GM19240 (cell line): Measurements from ENCODE around the gene MEIOC.
"Not testable (repeated sequence)": the region's sequence is repeated elsewhere in the genome, so short reads cannot be mapped to it uniquely, and the experiment has no call there.

Experiments used
- DNase-seq: peaks from one replicate; pipeline ENCODE4 v3.0.0; 2011; ENCODE audit warnings: low spot score; ENCODE audit not compliant: insufficient read length

Gene MEIOC

GRCh38 chr17:44655983-44656710 lies at the start of gene MEIOC:
TSS of gene MEIOC (plus strand) at chr17:44656468. CDS start at chr17:44656614, 146 bp downstream.
- no peak for DNase-seq

GRCh38 chr17:44606658-44607057 lies 49.6 kb upstream of the MEIOC start:
- DNase-seq: no peak

- no peak for DNase-seq
Measured at GRCh38 chr17:44607836-44608690, 48.2 kb upstream of the MEIOC start.

GRCh38 chr17:44608727-44609435 lies 47.4 kb upstream of the MEIOC start:
- no peak for DNase-seq

DNA sequence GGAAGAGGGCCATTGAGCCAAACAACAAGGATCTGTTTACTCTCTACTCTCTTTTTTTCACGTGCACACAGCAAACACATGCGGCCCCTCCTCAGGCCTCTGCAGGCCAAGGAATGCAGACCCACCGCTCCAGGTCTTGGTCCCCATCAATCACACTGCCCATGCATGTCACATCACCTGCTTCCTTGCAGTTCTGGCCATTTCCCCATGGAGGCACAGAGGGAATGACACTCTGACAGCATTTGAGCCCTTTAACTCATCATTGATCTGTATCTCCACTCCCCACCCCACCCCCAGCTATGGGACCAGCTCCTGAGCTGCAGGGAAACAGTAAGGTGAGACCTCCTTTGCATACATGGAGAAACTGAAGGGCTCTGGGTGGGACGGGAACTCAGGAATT lies 45.9 kb upstream of the MEIOC start:
- DNase-seq: no peak

GRCh38 chr17:44610871-44611270 lies 45.4 kb upstream of the MEIOC start:
- no peak for DNase-seq

DNA sequence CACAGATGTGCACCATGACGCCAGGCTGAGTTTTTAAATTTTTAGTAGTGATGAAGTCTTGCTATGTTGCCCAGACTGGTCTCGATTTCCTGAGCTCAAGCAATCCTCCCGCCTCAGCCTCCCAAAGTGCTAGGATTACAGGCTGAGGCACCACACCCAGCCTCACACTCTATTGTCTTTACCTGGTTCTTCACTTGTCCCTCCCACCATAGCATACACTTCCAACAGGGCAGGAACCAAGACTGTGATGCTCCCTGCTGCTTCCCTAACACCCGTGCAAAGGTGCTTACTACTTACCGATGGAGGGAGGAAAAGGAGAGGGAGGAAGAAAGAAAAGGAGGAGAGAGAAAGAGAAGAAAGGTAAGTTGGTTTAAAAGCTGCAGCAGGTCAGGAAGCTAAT lies 41.4 kb upstream of the MEIOC start:
- DNase-seq: no peak

GRCh38 chr17:44618652-44619051 lies 37.6 kb upstream of the MEIOC start:
- not testable (repeated sequence) for DNase-seq

DNA sequence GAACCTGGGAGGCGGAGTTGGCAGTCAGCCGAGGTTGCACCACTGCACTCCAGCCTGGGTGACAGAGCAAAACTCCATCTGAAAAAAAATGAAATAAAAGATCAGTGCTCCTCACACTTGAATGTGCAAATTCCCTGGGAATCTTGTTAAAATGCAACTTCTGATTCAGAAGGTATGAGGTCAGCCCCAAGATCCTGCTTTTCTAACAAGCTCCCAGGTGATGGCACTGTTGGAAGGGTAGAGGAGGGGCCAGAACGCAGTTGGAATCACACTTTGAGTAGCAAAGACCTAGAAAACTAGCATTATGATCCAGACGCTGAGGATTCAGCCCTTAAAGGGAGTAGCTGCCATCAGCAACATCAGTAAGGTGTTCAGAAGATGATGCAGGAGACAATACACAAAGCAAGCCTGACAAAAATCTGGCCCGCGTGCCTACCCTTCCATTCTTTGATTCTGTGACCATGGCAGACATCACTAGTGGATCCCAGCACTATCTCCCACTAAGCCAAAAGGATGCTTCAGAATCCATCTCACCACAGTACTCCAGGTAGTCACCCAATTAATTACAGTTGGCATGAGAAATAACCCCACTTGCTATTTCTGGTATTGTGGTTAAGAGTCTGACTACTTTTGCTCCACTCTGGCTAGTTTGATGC lies 33.1 kb upstream of the MEIOC start:
- DNase-seq: no peak

- DNase-seq: no peak
Measured at GRCh38 chr17:44627513-44628242, 28.6 kb upstream of the MEIOC start.

DNA sequence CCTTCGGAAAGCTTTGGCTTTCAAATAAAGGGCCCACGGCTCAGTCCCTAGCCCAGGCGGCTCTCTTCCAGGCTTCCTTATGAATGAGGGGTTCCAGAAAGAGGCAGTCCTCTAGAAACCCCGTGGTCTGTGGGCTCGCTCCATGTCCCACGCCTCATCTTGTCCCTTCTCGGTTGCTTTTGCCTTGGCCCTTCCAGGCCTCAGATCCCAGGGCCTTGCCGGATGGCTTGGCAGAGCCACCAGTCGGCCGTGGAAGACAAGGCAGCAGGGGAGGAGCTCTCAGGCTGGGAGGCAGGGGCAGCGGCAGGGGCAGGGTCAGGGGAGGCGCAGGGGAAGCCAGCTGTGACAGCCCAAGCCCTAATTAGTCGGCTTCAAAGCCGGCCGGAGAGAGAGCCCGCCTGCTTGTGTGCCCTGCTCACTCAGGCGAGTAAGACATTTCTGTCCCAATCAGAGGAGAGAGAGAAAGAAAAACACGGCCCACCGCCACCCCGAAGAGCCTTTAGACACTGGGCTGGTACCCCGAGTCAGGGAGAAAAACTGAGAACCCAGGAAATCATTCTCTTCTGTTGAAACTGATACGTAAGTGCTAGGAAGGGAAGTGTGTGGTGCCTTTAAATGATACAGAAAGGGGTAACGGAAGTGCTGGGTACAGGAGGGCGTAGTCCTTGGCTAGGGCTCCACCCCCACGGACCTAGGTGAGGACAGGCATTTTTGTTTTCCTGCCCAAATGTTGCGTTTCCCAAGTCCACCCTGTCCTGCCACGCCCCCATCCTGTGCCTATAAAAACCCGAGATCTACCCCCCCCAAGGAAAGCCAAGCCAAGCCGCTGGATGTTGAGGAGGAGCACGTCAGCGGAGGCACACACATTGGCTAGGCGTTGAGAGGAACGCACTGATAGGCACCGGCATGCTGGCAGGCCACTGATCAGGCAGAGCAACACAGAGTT lies 27.8 kb upstream of the MEIOC start:
- no peak for DNase-seq

DNA sequence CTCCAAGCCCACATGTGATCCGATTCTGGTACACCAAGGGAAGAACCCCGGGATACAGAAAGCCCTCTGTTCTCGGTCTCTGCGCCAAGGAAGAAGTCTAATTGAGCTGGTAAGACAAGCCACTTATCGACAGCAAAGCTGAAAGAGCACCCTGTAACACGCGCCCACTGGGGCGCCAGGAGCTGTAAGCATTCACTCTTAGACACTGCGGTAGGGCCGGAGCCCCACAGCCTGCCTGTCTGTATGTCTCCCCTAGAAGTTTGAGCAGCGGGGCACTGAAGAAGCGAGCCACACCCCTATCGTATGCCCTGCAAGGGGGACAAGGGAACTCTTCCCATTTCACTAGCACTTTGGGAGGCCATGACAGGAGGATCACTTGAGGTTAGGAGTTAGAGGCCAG lies 27.0 kb upstream of the MEIOC start:
- no peak for DNase-seq

DNA sequence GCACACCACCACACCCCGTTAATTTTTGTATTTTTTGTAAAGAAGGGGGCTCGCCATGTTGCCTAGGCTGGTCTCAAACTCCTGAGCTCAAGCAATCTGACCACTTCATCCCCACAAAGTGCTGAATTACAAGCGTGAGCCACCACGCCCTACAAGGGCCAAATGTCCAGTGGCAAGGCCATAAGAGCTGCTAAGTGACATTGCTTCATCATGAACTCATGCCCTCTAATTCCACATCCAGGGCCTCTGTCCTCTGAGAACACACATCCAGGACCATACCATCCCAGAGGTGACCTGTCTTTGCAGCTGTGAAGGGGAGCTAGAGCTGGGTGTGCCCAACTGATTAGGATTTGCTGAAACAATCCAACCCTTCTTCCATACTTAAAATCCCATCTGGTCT lies 25.6 kb upstream of the MEIOC start:
- DNase-seq: no peak

DNA sequence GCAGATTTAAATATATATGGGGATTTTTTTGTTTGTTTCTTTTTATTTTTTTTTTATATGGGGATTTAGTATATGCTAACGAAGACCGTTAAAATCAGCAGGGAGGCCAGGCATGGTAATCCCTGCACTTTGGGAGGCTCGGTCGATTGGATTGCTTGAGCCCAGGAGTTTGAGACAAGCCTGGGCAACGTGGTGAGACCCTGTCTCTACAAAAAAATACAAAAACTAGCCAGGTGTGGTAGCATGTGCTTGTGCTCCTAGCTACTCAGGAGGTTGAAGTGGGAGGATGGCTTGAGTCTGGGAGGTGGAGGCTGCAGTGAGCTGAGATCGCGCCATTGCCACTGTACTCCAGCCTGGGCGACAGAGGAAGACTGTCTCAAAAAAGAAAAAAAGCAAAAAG lies 22.3 kb upstream of the MEIOC start:
- no peak for DNase-seq

GRCh38 chr17:44634401-44634800 lies 21.9 kb upstream of the MEIOC start:
- not testable (repeated sequence) for DNase-seq

DNA sequence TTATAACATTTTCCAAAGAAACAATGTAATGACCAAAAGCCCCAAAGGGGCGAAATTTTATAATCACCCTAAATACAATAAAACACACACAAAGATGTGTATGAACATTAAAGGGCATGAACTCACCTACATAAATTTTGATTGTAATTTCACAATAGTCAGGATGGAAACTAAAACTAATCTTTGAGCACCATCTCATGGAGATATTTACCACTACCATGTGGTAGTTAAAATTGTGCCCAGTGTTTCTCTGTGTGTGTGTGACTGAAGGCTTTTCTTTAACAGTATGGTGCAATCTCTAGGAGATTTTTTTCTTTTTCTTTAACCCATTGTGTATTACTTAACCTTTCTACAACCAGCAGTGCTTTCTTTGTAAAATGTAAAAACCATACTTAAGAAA lies 19.7 kb upstream of the MEIOC start:
- no peak for DNase-seq

GRCh38 chr17:44637066-44637465 lies 19.2 kb upstream of the MEIOC start:
- no peak for DNase-seq

- DNase-seq: no peak
Measured at GRCh38 chr17:44642834-44643233, 13.4 kb upstream of the MEIOC start.

DNA sequence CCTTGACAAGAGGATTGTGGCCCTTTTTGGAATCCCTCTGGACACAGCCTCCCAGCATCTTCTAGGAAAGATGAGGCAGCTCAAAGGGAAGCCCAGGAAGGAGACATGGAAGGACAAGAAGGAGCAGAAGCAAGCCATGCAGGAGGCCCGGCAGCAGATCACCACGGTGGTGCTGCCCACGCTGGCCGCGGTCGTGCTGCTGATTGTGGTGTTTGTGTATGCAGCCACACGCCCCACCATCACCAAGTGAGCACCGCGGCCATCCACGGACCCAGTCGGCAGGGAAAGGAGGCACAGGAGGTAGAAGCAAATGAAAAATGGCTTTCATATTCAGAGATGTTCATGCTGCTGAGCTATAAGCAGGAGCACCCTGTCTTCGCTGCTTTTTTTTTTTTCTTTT lies 10.9 kb upstream of the MEIOC start:
- no peak for DNase-seq

GRCh38 chr17:44646280-44646679 lies 10.0 kb upstream of the MEIOC start:
- DNase-seq: no peak
